IPS DF 4.7 (cell line): Measurements from ENCODE around the gene GK2.

Source experiments
- DNase-seq: peaks from one replicate; pipeline ENCODE4 v3.0.0-alpha.2; 2013; ENCODE audit warnings: low spot score; ENCODE audit errors: extremely low read depth

Gene GK2

DNA sequence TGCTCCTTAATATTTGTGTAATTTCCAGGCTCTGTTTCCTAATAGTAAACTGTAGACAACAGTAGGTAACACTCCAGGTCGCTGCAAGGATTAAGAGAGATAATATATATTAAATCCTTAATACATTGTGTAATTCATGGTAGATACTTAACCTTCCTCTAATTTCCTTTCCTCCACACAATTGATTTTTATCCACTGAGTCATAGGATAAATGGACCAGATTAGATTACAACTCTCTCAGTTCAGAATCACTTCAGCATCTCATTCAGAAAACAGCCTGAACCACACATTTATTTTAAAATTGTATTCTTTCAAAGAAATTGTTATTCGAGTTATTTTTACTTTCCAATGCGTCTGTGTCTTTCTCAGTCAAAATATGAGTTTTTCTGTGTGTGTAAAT lies 17.1 kb downstream of the GK2 start:
- no peak for DNase-seq

GRCh38 chr4:79385641-79386040 lies 22.4 kb downstream of the GK2 start:
- DNase-seq: no peak

DNA sequence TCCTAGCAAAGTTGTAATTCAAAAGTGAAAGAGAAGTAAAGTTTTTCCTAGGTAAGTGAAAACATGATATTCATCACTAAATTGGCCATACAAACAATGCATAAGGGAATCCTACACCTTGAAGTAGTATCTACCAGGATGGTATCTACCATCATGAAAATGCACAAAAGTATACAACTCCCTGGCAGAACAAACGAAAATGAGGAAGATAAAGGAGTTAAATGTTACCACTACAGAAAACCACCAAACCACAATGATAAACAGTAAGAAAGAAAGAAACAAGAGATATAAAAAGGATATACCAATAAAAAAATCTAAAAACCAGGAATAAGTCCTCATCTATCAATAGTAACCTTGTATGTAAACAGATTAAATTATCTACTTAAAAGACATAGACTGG lies 26.9 kb downstream of the GK2 start:
- DNase-seq: no peak

- no peak for DNase-seq
Observed at GRCh38 chr4:79370026-79370425, 38.0 kb downstream of the GK2 start.

- no peak for DNase-seq
Observed at GRCh38 chr4:79367096-79367495, 40.9 kb downstream of the GK2 start.

GRCh38 chr4:79366422-79366821 lies 41.6 kb downstream of the GK2 start:
- DNase-seq: no peak

GRCh38 chr4:79364061-79364460 lies 44.0 kb downstream of the GK2 start:
- DNase-seq: no peak

- no peak for DNase-seq
Observed at GRCh38 chr4:79362626-79363025, 45.4 kb downstream of the GK2 start.

DNA sequence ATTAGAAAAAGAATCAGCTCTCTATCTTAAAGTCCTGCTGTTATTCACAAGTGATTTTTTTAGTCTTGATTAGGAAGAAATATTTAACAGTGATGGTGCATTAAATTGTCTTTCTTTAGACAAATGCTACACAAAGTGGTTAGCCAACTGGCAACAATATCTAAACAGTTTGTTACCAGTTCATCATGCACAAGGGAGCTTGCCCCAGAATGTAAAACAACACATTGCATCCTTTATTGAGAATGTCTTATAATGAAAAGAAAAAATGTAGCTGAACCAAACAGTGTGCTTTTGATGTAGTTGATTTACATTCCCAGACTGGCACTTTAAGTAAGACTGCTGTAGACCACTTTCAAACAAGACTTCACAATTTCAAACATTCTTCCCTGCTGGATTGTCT lies 48.0 kb downstream of the GK2 start:
- DNase-seq: no peak

GRCh38 chr4:79358438-79358837 lies 49.6 kb downstream of the GK2 start:
- DNase-seq: no peak

GRCh38 chr4:79357365-79357764 lies 50.7 kb downstream of the GK2 start:
- no peak for DNase-seq
